Body of pancreas (tissue), 4 donors: ENCODE results near the gene PLXNB3.

Source experiments
- POLR2A ChIP-seq, 3 donors: fragments of 450-650 bp; IDR thresholded peaks; one replicate each; pipeline ENCODE4 v1.6.1; 2016; ENCODE audit warnings: antibody characterized with exemption in 3 of 3, mild to moderate bottlenecking in 2 of 3
- TF ChIP-seq, protein P1 (sequence below), 7 experiments: fragments of 450-650 bp in 4 of 7; fragments of 200-600 bp in 3 of 7; sonication (generic) in 3 of 7; IDR thresholded peaks; one replicate each; pipeline ENCODE4 v1.5.1; 2016 to 2019; ENCODE audit warnings: antibody characterized with exemption in 7 of 7

DNA sequence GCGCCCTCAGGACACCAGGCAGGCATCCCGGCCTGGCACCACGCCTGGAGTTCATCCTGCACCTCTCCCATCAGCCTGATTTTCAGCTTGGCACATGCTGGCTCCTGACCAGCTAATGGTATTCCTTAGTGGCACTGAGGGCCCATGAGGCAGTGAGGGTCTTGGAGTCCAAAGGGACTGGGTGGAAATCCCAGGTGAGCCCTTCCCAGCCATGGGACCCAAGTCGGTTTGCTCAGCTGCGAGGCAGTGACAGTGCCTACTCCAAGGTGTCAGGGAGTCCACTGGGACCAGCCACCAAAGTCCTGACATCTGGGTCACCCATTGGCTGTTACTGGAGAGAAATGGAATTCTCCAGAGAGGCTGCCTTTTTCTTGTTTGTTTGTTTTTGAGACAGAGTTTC lies 35.3 kb downstream of the PLXNB3 start:
- TF ChIP-seq, protein P1, sequence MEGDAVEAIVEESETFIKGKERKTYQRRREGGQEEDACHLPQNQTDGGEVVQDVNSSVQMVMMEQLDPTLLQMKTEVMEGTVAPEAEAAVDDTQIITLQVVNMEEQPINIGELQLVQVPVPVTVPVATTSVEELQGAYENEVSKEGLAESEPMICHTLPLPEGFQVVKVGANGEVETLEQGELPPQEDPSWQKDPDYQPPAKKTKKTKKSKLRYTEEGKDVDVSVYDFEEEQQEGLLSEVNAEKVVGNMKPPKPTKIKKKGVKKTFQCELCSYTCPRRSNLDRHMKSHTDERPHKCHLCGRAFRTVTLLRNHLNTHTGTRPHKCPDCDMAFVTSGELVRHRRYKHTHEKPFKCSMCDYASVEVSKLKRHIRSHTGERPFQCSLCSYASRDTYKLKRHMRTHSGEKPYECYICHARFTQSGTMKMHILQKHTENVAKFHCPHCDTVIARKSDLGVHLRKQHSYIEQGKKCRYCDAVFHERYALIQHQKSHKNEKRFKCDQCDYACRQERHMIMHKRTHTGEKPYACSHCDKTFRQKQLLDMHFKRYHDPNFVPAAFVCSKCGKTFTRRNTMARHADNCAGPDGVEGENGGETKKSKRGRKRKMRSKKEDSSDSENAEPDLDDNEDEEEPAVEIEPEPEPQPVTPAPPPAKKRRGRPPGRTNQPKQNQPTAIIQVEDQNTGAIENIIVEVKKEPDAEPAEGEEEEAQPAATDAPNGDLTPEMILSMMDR (IDR thresholded peaks at IDR 0.05): no peak
- no peak for TF ChIP-seq POLR2A (IDR thresholded peaks at IDR 0.05)
